HL-60/S4 treated with retinoic acid at 250 ng/mL for 4 days and 3 days (cell line): ENCODE measurements around the gene TEX48.

Source experiments
- in situ Hi-C: fragments of 300-500 bp; cut with MboI; formaldehyde crosslinking; loops from 2 replicates; pipeline ENCODE4 v1.7.0; 2022; ENCODE audit warnings: low sequenced_read_pairs

TEX48 gene, protein sequence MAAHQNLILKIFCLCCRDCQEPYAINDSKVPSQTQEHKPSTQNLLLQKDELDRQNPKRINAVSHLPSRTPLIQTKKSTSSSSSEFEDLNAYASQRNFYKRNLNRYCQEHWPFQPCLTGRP

DNA sequence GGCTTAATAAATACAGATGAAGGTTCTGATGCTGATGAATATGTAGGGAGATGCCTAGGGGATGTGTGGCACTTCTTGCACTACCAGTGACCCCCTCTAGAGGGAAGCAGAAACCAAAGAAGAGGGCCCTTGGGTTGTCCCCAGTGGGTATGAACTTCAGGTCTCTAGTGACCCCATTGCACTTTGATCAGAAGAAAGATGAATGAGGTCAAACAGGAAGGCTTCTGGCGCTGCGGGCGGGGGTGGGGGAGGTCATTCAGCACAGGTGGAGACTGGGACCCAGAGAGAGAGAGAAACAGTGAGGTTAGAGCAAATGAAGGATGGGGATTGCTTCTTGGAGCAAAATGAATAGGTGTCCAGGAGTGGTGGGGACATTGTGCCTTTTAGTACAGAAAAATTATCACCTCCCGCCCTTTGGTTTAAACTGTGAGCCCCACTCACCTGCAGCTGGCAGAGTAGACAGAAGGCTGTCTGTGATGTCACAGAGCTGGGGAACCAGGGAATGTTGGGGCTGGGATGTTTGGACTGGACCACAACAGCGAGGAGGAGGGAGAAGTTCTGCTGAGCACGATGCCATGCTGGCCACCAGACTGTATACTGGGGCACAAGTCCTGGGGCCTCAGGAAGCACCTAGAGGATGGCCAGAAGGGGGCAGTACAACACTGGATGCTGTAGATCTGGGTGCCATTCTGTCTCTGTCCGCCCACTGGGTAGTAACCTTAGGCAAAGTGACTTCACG is at the start of gene TEX48:
Gene TEX48, minus strand, starts transcription at position 599 of the 739 bp plus-strand sequence. CDS start 10,469 bp downstream, outside the sequence.
- in situ Hi-C loops = loop anchor here (25.0 kb wide), 1 partner anchor 831 kb away; no protein-coding TSS in a partner anchor

DNA sequence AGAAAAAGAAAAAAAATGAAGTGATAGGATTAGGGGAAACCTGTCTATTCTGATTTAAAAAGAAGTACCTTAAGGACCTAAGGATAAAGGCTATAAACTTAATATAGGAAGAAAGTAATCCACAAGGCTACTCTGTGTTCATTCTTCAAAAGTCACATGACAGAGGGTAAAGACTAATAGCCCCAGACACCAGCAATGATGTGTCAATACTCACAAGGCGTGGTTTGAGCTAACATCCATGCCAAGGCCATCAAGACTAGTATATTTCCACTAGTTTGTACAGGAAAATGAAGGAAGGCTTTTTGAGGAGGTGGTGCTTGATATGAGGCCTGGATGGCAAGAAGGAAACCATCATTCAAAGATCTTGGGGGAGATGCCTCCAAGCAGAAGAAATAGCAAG is 49.7 kb upstream of the TEX48 start:
- in situ Hi-C loops = loop anchor here (10.0 kb wide), 2 partner anchors 173 to 283 kb away; no protein-coding TSS in a partner anchor

DNA sequence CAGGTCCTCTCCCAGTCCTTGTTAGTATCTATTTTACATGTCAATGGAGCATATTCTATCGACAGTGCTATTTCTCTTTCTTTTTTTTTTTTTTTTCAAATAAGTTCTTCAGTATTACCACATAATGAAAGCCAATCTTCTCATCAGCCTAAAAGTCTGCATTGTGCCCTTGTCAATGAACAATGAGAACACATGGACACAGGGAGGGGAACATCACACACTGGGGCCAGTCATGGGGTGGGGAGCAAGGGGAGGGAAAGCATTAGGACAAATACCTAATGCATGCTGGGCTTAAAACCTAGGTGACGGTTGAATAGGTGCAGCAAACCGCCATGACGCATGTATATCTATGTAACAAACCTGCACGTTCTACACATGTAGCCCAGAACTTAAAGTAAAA is 47.7 kb upstream of the TEX48 start:
- in situ Hi-C loops = loop anchor here (10.0 kb wide), 2 partner anchors 175 to 285 kb away; no protein-coding TSS in a partner anchor

DNA sequence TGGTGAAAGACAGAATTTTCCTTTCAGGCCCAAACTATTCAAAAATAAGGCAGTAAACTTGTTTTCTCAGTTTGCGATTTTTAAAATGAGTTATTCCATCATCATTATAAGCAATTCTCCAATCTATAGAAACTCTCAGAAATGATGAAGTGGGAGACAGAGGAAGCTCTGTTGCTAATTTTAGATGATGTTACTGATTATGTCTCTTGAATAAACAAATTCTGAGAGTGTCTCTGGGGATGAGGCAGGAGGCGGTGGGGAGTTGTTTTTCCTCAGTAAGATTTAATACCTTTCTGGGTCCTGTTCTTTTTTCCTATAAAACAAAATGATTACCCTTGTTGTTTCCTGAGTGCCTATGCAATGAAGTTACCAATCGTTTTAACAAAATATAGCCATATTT is 43.9 kb upstream of the TEX48 start:
- in situ Hi-C loops = no loop called here

DNA sequence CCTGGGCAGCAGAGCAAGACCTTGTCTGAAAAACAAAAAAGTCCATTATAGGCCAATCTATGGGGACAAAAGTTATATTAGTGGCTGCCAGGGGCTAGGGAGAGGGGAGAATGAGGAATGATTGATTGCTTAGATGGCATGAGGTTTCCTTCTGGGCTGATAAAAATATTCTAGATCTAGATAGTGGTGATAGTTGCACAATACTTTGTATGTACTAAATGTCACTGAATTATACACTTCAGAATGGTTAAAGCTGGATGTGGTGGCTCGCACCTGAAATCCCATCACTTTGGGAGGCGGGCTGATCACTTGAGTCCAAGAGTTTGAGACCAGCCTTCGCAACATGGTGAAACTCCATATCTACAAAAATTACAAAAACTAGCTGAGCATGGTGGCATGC is 42.8 kb upstream of the TEX48 start:
- in situ Hi-C loops = no loop called here

DNA sequence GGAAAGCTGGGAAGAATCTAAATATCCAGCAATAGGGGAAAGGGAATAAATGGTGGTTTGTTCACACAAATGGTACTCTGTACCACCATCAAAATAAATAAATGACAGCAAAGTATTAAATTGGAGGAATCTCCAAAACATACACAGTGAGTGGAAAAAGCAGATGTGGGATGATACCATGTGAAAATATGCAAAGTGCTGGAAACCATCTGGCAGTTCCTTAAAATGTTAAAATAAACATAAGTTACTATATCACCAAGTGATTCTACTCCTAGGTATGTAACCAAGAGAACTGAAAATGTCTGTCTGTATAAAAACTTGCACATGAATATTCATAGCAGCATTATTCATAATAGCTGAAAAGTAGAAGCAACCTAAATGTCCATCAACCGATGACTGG is 41.9 kb upstream of the TEX48 start:
- in situ Hi-C loops = no loop called here

DNA sequence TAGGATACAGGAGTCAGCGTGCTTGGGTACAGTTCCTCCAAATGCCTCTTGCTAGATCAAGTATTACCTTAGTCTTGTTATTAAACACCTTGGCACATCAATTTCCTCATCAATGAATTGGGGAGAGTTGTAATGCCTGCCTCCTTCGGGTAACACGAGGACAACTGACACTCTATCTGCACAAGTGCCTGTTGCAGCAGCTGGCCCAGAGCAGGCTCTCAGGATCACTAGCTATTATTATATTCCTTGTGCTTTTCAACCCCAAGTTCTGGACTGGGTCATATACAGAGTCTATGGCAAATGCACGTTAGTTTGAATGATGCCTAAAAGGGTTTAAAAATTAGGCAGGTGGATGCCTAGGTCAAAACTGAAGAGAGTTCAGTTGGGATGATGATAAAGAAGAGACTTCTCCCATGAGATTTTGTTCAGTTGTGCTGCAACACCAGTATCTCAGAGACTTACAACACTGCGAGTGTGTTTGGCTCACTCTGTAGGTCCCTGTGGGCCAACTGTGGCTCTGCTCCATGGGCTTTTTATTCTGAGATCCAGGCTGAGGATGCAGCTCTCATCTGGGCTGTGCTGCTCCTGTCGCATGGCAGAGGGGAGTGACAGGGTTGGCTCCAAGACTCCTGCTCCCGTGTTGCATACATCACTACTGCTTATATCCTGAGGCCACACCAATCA is 41.1 kb upstream of the TEX48 start:
- in situ Hi-C loops = no loop called here

DNA sequence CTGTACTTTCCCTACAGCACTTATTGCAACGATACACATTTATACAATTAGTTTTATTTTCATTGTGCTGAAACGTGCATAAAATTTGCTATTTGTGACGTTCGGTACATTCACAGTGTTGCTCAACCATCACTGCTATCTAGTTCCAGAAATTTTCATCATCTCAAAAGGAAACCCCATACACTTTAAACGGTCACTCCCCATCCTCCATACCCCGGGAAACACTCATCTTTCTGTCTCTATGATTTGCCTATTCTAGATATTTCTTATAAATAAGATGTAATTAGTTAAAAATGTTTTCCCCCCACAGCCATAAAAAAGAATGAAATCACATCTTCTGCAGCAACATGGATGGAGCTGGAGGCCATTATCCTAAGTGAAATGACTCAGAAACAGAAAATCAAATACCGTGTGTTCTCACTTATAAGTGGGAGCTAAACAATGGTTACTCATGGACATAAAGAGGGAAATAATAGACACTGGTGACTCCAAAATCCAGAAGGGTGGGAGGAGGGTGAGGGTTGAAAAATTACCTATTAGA is 40.2 kb upstream of the TEX48 start:
- in situ Hi-C loops = no loop called here

DNA sequence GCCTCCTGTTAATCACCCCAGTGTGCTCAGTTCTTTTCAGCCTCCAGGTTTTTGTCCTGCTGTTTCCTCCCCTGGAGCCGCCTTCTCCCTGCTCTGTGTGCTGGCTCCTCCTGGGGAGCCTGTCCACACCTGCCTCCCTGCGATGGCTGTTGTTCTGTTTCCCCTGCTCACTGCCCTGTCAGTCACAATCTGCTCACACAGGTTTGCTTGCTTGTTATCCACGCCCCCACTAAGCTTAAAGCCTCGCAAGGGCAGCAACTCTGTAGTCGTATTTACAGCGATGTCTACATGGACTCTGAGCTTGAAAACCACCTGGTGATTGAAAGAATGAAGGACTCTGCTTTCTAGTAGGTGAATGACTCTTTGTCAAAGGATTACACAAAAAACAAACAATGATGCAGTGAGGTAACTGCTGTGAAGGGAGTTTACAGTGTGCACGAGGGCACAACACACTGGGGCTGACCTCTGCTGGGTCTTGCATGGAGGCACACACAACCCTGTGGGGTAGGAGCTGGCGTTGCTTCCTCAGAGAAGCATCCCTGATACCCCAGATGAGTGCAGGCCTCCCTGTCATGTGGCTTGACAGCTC is 39.6 kb upstream of the TEX48 start:
- in situ Hi-C loops = no loop called here

DNA sequence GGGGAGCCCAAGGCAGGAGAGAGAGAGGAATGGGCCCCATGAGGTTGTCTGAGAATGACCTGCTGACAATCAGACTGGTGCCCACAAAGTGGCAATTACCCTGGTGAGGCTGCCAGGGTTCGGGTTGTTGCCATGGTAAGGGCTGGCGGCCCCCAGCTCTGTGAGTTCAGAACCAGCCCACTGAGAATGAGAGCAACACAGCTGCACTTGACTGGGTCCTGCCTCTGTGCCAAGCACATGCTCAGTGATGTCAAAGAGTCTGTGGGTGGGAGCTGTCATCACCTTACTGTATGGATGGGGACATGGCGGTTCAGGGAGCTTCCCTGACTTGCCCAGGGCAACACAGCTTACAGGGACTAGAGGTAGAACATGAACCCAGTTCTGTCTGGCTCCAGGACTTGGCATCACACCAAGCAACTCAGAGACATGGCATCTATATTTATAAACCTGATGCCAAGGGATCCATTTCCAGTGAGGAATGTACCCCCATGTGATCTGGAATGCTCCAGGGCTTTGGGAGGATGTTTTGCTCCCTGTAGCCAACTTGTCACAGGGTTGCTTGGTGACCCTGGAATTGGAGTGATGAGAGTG is 38.2 kb upstream of the TEX48 start:
- in situ Hi-C loops = no loop called here

DNA sequence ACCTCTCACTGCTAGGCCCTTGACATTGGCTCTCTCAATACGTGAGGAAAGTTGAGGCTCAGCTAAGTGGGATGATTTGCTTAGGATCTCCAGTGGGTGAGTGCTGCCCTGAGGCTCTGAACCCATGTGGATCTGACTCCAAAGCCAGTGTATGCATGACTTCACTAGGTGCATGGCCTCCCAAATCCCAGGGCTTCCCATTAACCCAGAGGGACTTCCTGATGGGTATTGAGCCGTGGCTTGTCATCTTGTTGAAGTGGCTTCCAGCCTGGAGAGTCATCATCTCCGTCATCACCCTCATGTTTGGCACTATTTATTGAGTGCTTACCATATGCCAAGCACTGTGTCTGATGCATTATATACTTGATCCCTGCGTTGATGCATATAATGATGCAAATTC is 37.3 kb upstream of the TEX48 start:
- in situ Hi-C loops = no loop called here

DNA sequence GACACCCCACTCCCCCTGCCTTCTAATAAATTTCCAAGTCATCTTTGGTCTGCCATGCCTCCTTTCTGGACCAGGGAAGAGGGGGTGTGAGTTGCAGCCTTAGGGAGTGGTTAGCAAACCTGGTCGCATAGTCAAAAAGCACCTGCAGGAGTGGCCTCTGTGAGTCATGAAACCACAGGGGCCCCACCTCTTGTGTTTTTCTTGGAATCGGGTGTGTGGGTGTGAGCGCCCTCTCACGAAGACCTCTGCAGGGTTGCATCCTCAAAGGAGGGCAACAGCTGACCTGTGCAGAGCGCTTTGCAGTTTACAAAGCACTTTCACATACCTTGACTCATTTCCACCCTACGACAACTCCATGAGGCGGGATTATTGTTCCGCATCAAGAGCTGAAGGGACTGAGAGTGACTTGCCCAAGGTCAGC is 36.8 kb upstream of the TEX48 start:
- in situ Hi-C loops = no loop called here

DNA sequence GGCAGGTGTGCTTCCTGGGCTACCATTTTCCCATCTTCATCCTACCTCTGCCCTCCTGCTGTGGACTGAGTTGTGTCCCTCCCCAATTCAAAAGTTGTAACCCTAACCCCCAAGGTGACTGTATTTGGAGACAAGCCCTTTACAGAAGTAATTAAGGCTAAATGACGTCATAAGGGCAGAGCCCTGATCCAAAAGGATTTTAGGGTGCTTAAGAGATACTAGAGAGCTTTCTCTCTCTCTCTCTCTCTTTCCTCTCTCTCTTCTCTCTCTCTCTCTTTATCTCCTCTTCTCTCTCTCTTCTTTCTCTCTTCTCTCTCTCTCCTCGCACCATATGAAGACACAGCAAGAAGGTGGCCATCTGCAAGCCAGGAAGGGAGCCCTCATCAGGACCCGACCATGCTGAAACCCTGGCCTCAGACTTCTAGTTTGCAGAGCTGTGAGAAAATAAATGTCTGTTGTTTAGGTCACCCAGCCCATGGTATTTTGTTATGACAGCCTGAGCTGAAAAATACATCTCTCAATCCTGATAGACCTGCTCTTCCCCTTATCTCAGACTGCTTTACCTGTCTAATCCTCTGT is 36.0 kb upstream of the TEX48 start:
- in situ Hi-C loops = no loop called here

DNA sequence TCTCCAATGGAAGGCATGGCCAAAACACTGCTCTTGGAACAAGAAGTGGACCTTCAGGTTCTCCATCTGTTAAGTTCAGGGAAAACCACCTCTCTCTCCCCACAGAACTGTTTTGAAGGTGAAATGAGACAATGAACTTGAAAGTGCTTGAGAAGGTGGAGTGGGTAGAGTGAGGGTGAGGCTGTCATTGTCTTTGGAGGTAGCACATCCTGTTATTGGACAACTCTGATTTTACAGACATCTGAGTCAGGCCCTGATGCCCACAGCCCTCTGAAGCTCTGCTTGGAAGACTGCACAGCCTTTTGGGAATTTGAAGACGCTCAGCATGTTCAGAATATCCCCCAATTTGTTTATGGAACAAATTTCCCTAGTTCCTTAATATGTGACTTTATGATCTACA is 27.6 kb upstream of the TEX48 start:
- in situ Hi-C loops = no loop called here

DNA sequence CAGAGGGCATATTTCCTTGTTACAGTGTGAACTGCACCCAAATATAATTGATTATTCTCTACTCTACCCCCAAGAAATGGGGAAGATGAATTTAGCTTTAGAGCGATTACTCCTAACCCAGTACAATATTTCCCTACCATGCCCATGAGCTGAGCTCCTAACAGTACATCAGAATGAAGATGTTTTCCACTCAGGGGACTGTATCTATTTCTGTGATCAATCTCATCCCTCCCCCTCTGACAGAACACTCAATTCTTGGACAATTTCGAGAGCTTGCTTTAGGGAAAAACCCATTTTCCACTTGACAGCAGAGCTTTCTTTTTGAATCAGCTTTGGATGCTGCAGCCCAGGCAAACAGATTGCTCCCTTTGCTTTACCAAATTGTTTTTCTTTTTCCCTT is 24.7 kb upstream of the TEX48 start:
- in situ Hi-C loops = no loop called here

DNA sequence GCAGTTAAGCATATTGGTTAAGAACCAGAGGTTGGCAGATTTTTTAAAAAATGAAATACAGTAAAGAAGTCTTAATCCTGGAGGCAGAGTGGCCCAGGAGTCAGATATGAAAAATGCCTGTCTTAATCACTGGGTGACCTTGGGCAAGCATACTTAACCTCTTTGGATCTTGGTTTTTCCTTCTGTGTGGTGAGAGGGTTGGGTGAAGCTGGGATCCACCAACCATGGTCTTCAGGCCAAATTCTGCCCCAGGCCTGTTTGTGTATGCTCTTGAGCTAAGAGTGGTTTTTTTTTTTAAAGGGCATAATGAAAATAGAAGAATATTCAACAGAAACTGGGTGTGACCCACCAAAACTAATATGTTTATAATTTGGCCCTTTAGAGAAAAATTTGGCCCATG is 20.0 kb upstream of the TEX48 start:
- in situ Hi-C loops = no loop called here

DNA sequence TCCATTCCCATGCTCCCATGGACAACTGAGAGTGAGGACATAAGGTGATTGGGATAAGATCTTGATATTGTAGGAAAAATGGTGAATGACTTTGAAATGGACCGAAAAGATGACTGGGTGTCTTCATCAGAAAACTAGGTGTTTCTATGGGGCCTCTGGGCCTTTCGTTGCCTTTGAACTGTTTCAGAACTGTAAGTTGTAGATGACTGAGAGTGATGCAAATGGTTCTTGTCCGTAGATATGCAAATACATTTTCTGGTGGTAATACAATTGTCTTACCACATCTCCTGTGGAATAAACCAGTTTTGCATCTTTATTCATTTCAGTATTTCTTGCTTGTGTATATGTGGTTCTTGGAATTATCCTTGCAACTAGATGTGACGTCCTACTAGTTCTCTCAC is 16.0 kb upstream of the TEX48 start:
- in situ Hi-C loops = loop anchor here (25.0 kb wide), 1 partner anchor 814 kb away; no protein-coding TSS in a partner anchor

DNA sequence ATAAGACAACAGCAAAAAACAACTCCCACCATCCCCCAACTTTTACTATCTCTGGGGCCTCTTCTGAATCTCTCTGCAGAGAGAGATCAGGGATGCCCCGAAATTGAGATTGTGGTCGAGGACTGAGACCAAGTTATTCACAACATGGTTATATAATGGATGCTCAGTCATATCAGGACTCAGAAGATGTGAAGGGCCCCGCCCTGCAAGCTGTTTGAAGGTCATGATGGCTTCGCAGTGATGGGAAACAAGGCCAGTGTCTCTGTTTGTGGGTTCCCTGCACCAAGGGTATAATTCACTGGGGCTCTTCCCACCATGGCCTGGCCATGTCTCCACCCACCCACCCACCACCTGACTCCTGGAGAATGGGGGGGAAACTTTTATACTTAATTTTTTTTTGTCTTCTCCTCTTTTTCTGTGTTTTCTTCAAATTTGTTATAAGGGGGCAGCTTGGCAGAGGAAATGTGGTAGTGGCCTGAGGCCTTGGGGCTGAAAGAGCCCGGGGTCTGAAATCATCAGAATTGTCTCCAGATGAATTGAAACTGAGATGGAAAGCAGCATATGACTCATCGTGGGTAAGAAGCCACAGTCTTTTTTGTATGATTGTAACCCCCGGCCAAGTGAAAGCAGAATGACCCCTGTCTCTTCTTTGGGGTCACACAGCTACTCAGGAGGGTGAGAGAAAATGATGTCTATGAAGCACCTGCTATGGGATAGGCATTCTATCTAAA is 15.0 kb upstream of the TEX48 start:
- in situ Hi-C loops = loop anchor here (25.0 kb wide), 1 partner anchor 815 kb away; no protein-coding TSS in a partner anchor

DNA sequence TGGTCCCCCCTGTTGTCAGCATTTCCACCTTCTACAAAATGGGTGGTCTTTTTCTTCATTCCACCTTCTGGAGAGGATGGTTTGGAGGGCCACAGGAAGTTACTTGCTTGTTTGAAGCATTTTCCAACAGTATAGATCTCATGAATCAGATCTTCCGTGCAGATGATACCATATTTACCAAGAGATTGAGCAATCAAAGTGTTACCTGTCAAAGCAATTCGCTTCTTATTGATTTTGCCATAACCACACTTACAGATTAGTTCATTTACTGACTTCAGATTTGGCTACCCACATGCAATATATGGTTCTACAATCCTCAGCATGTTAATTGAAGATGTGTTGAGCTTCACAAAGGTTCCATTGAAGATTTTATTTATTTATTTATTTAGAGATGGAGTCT is 14.0 kb upstream of the TEX48 start:
- in situ Hi-C loops = loop anchor here (25.0 kb wide), 1 partner anchor 816 kb away; no protein-coding TSS in a partner anchor
